Spleen (tissue), 11 donors: Measurements from ENCODE around the gene SLC8A2. TPM values are rescaled to one million over a fixed set of nuclear protein-coding genes. Genes with fewer than 3 reads are reported as not detected.
"Not testable (repeated sequence)": the region's sequence is repeated elsewhere in the genome, so short reads cannot be mapped to it uniquely, and the experiment has no call there.

ENCODE experiments used
- DNase-seq: peaks from one replicate; pipeline ENCODE4 v3.0.0-alpha.2; 2020
- H3K27ac ChIP-seq, 8 donors: fragments of 200-600 bp; sonication (generic) in 7 of 8; 1 replicate in 4 of 8; 2 replicates in 4 of 8; pipeline versions ENCODE4 v1.5.0 to v1.8.0; 2016 to 2021; ENCODE audit warnings: inconsistent platforms in 4 of 8, mild to moderate bottlenecking in 4 of 8, moderate library complexity in 1 of 8
- H3K27me3 ChIP-seq, 7 donors: fragments of 200-600 bp; sonication (generic) in 6 of 7; replicated peaks in 1 of 7; 1 replicate in 4 of 7; 2 replicates in 3 of 7; pipeline versions ENCODE4 v1.5.0 to v1.8.0; 2016 to 2021; ENCODE audit warnings: inconsistent platforms in 3 of 7, mild to moderate bottlenecking in 1 of 7
- H3K36me3 ChIP-seq, 6 donors: fragments of 200-600 bp; sonication (generic) in 5 of 6; 1 replicate in 4 of 6; 2 replicates in 2 of 6; pipeline versions ENCODE4 v1.5.0 to v1.8.0; 2016 to 2021; ENCODE audit warnings: inconsistent platforms in 2 of 6
- H3K4me1 ChIP-seq, 6 donors: fragments of 200-600 bp; sonication (generic) in 5 of 6; 1 replicate in 3 of 6; 2 replicates in 3 of 6; pipeline versions ENCODE4 v1.5.0 to v1.8.0; 2016 to 2021; ENCODE audit warnings: inconsistent platforms in 3 of 6
- H3K4me3 ChIP-seq, 8 donors: fragments of 200-600 bp; sonication (generic) in 7 of 8; 1 replicate in 4 of 8; 2 replicates in 4 of 8; pipeline versions ENCODE4 v1.5.0 to v1.8.0; 2016 to 2021; ENCODE audit warnings: inconsistent platforms in 4 of 8, mild to moderate bottlenecking in 4 of 8, moderate library complexity in 2 of 8
- H3K9me3 ChIP-seq, 8 donors: fragments of 200-600 bp; sonication (generic) in 7 of 8; 1 replicate in 4 of 8; 2 replicates in 4 of 8; pipeline versions ENCODE4 v1.5.0 to v1.8.0; 2016 to 2021; ENCODE audit warnings: inconsistent platforms in 4 of 8
- POLR2A ChIP-seq, 3 donors: fragments of 450-650 bp; IDR thresholded peaks; one replicate each; pipeline ENCODE4 v1.5.1; 2017; ENCODE audit warnings: antibody characterized with exemption in 3 of 3, mild to moderate bottlenecking in 1 of 3
- POLR2AphosphoS5 ChIP-seq, 3 donors: sonication (generic); formaldehyde crosslinking; IDR thresholded peaks; one replicate each; pipeline ENCODE4 v1.5.1; 2017; ENCODE audit warnings: antibody characterized with exemption in 3 of 3
- WGBS, 5 donors: extraction: QIAGEN DNeasy Blood & Tissue Kit in 3 of 5; methylation state at CpG; one replicate each; pipeline versions ENCODE4 v1.1.5 to v1.1.7; 2013 to 2018; 5-methylcytosine and 5-hydroxymethylcytosine counted together
- intact Hi-C: fragments of 100-400 bp; cut with DNase I; formaldehyde crosslinking; loops from one replicate; pipeline ENCODE4 v1.15.0; 2023; ENCODE audit warnings: low total_unique reads
- polyA plus RNA-seq, 3 donors: library from polyadenylated mRNA; stranded (reverse); fragments of 200-250 nt; gene quantifications; one replicate each; pipeline ENCODE4 v1.2.1, GENCODE V29; 2013
- total RNA-seq, 7 donors: library from RNA; depleted of rRNA in 3 of 7; stranded (reverse); fragments of >200 nt in 3 of 7; fragmentation: NEBNext Ultra II Directional in 4 of 7; extraction: Animal tissue kit (Norgen Biotek cat#: 25700) in 4 of 7; gene quantifications; one replicate each; pipeline versions ENCODE4 v1.1.0 to v1.2.1, GENCODE V29; 2016 to 2021
- TF ChIP-seq, protein P1 (sequence below), 11 experiments: fragments of 200-600 bp in 7 of 11; fragments of 450-650 bp in 4 of 11; sonication (generic) in 4 of 11; IDR thresholded peaks in 8 of 11; conservative IDR thresholded peaks in 3 of 11; 1 replicate in 7 of 11; 2 replicates in 4 of 11; pipeline versions ENCODE4 v1.4.0 to v1.8.0; 2016 to 2021; ENCODE audit warnings: antibody characterized with exemption in 11 of 11, inconsistent platforms in 4 of 11, mild to moderate bottlenecking in 1 of 11
- donor health status: healthy with polysubstance abuse.
- donor health status: DM: no; HTN: no; CAD: no; lungs with moderate emphysema.
- donor health status: DM: no; HTN: no; CAD: no.
- donor health status: Bipolar disorder and iron deficiency.
- donor health status: healthy.
- donor health status: DM: no; HTN: no; CAD: no.
- donor health status: DM: yes; HTN: yes; CAD: no.

The SLC8A2 gene
- total and polyA plus RNA-seq, 10 donors: 0.02 to 0.19 TPM; not detected in 8

DNA sequence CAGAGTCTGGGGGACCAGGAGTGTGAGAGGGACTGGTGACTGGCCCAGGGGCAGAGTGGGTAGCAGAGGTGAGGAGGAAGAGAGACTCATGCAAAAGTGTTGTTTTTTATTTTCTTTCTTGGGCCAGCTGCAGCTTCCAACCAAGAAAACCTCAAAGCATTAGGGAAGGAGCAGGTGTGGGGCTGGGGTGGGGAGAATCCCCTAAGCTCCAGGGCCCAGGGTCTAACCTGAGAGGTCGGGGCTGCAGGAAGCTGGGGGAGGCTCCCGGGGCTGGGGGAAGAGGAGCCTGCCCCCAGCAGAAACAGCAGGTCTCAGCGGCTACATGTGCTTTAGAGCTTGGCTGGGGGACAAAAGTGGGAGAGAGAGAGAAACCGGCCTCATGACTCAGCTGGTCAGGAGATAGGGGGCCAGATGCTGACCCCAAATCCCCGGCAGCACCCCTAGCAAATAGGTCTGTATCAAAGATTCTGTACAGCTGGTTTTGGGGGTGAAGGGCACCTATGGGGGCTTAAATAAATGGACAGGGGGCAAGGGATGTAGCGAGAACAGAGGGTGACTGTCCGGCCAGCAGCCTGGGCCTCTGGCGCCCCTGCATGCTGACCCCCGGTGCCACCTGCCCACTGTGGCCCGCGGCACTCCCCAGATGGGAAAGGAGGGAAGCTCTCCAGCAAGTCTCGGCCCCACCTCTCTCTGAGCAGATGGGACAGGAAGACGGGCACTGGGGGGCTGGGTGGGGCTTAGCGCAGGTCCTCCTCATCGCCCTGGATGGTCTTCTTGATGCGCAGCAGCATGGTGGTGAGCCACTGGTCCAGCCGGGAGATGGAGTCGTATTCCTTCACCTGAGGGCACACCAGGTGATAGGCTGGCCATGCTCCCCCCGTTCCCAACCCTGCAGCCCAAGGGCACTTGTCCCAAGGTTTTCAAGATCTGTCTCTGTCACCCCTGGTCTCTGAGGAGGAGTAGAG, 16.1 kb upstream of the SLC8A2 start:
- TF ChIP-seq POLR2AphosphoS5 (IDR thresholded peaks at IDR 0.05) (peak in 1 of 3 donors; percentile 52), POLR2A (IDR thresholded peaks at IDR 0.05) (no peak)
- TF ChIP-seq, protein P1, sequence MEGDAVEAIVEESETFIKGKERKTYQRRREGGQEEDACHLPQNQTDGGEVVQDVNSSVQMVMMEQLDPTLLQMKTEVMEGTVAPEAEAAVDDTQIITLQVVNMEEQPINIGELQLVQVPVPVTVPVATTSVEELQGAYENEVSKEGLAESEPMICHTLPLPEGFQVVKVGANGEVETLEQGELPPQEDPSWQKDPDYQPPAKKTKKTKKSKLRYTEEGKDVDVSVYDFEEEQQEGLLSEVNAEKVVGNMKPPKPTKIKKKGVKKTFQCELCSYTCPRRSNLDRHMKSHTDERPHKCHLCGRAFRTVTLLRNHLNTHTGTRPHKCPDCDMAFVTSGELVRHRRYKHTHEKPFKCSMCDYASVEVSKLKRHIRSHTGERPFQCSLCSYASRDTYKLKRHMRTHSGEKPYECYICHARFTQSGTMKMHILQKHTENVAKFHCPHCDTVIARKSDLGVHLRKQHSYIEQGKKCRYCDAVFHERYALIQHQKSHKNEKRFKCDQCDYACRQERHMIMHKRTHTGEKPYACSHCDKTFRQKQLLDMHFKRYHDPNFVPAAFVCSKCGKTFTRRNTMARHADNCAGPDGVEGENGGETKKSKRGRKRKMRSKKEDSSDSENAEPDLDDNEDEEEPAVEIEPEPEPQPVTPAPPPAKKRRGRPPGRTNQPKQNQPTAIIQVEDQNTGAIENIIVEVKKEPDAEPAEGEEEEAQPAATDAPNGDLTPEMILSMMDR (IDR thresholded peaks at IDR 0.05 in 8 of 11, conservative IDR thresholded peaks at IDR 0.05 in 3 of 11): no peak
- peaks cover 16 to 47% (median 33%) of the 10 kb centered on the region in 6 donors for H3K4me1 ChIP-seq
- H3K27ac ChIP-seq: peak overlapping the region in 1 of 8 donors; percentile 45
- no peak overlapping the region for H3K4me3 ChIP-seq
- 51 to 77% (median 61%) methylated on average over 12 to 19 of the region's 19 CpGs for WGBS, 5 donors
- intact Hi-C loops: no loop called here
- H3K27me3 ChIP-seq: no peaks in the 10 kb centered on the region
- H3K36me3 ChIP-seq: peaks cover 0 to 69% (median 43%) of the 10 kb centered on the region in 6 donors
- no peaks in the 10 kb centered on the region for H3K9me3 ChIP-seq
- no peak for DNase-seq

DNA sequence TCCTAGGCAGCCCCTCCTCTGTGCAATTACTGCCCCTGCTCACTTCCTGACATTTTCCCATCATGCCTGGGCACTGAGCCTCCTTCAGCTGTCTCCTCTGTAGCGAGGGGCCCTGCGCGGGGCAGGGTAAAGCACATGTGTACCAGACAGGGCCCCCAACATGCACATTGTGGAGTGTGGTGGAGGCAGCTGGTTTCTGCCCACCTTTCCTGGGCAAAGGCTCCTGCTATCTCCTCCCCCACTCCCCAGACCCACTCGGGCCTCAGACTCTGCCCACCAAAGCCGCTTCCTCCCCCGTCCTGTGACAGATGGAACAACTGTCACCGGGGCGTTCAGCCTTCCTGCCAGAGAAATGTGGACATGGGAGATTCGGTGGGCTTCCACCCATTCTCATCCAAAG, 15.2 kb upstream of the SLC8A2 start:
- peaks cover 16 to 47% (median 34%) of the 10 kb centered on the region in 6 donors for H3K4me1 ChIP-seq
- intact Hi-C loops: no loop called here
- peak in 2 of 3 donors; percentile 6 to 14 for TF ChIP-seq POLR2AphosphoS5 (IDR thresholded peaks at IDR 0.05)
- TF ChIP-seq, protein P1 (IDR thresholded peaks at IDR 0.05 in 8 of 11, conservative IDR thresholded peaks at IDR 0.05 in 3 of 11): no peak
- peaks cover 0 to 60% (median 36%) of the 10 kb centered on the region in 6 donors for H3K36me3 ChIP-seq
- no peak for DNase-seq
- no peaks in the 10 kb centered on the region for H3K9me3 ChIP-seq
- H3K4me3 ChIP-seq: no peak overlapping the region
- 27 to 45% (median 32%) methylated on average over 7 to 9 of the region's 9 CpGs for WGBS, 5 donors
- peak overlapping the region in 2 of 8 donors; percentile 1 to 45 for H3K27ac ChIP-seq
- no peaks in the 10 kb centered on the region for H3K27me3 ChIP-seq

DNA sequence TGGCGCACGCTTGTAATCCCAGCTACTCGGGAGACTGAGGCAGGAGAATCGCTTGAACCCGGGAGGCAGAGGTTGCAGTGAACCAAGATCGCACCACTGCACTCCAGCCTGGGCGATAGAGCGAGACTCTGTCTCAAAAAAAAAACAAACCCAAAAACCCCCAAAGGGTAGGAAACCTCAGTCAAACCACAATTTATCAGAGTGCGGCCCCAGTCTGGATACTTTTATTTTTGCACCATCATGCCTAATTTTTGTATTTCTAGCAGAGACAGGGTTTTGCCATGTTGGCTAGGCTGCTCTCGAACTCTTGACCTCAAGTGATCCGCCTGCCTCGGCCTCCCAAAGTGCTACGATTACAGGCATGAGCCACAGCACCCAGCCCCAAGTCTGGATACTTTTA, 14.5 kb upstream of the SLC8A2 start:
- intact Hi-C loops, H3K4me3 ChIP-seq, DNase-seq, H3K27me3 ChIP-seq, H3K9me3 ChIP-seq: not testable (repeated sequence)
- 67 to 72% (median 71%) methylated on average over 13 of the region's 13 CpGs for WGBS, 5 donors
- peaks cover 16 to 47% (median 34%) of the 10 kb centered on the region in 6 donors for H3K4me1 ChIP-seq
- peak overlapping the region in 1 of 8 donors; percentile 45 for H3K27ac ChIP-seq
- peaks cover 0 to 53% (median 29%) of the 10 kb centered on the region in 6 donors for H3K36me3 ChIP-seq

DNA sequence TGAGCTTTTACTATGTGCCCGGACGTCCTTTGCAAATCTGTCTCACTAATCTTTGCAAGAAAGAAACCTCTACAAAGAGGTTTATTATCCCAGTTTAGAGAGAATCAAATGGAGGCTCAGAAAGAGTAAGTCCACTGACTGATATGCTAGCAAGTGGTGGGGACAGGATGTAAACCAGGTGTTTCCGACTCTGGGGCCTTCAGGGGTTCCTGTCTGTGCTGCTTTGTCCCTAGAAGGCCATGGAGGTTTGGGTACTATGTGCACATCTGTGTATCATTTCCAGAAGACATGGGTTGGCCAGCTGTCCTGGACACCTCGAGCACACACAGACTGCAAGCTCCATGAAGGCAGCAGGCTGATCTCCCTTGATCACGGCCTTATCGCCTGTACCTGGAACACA, 13.5 kb upstream of the SLC8A2 start:
- no peak for DNase-seq
- Histone ChIP-seq H3K27me3 (no peaks in the 10 kb centered on the region), H3K4me3 (peak overlapping the region in 5 of 8 donors; percentile 53 to 89 (median 60)), H3K9me3 (no peaks in the 10 kb centered on the region), H3K4me1 (peaks cover 16 to 47% (median 34%) of the 10 kb centered on the region in 6 donors), H3K36me3 (peaks cover 0 to 44% (median 23%) of the 10 kb centered on the region in 6 donors), H3K27ac (peak overlapping the region in 5 of 8 donors; percentile 88 to 96 (median 93))
- WGBS, 5 donors: 59 to 68% (median 67%) methylated on average over 6 of the region's 6 CpGs
- no peak for TF ChIP-seq POLR2A (IDR thresholded peaks at IDR 0.05)
- TF ChIP-seq, protein P1 (IDR thresholded peaks at IDR 0.05 in 8 of 11, conservative IDR thresholded peaks at IDR 0.05 in 3 of 11): no peak
- no peak for TF ChIP-seq POLR2AphosphoS5 (IDR thresholded peaks at IDR 0.05)
- intact Hi-C loops: no loop called here
